Osteocyte (in vitro differentiated cells): ENCODE measurements around the gene ARHGAP6. TPM values are rescaled to one million over a fixed set of nuclear protein-coding genes. Genes with fewer than 3 reads are reported as not detected.

Experiments
- DNase-seq: peaks from one replicate; pipeline ENCODE4 v3.0.0; 2021; ENCODE audit warnings: mixed read lengths; ENCODE audit not compliant: unreplicated experiment; ENCODE audit errors: extremely low spot score
- H3K27ac Mint-ChIP-seq: one replicate; pipeline ENCODE4 v1.8.0; 2021; ENCODE audit warnings: mild to moderate bottlenecking, mixed read lengths; ENCODE audit not compliant: unreplicated experiment
- H3K27me3 Mint-ChIP-seq: one replicate; pipeline ENCODE4 v1.8.0; 2021; ENCODE audit warnings: mixed read lengths; ENCODE audit not compliant: unreplicated experiment
- H3K36me3 Mint-ChIP-seq: one replicate; pipeline ENCODE4 v1.8.0; 2021; ENCODE audit warnings: mixed read lengths; ENCODE audit not compliant: unreplicated experiment
- H3K4me1 Mint-ChIP-seq: one replicate; pipeline ENCODE4 v1.8.0; 2021; ENCODE audit warnings: mixed read lengths; ENCODE audit not compliant: unreplicated experiment
- H3K4me3 Mint-ChIP-seq: one replicate; pipeline ENCODE4 v1.8.0; 2021; ENCODE audit warnings: mild to moderate bottlenecking, moderate library complexity, mixed read lengths; ENCODE audit not compliant: unreplicated experiment
- H3K9me3 Mint-ChIP-seq: one replicate; pipeline ENCODE4 v1.8.0; 2021; ENCODE audit warnings: mixed read lengths; ENCODE audit not compliant: unreplicated experiment
- total RNA-seq: library from RNA; stranded (reverse); gene quantifications from 2 replicates; pipeline ENCODE4 v1.2.1, GENCODE V29; 2021
- TF ChIP-seq, protein P1 (sequence below): fragments of 200-600 bp; sonication (generic); IDR thresholded peaks from 2 replicates; pipeline ENCODE4 v1.5.0; 2021; ENCODE audit warnings: antibody characterized with exemption, mild to moderate bottlenecking, moderate library complexity

ARHGAP6 gene
- total RNA-seq, 1 donor from 2014 or later, result 3.5 TPM

DNA sequence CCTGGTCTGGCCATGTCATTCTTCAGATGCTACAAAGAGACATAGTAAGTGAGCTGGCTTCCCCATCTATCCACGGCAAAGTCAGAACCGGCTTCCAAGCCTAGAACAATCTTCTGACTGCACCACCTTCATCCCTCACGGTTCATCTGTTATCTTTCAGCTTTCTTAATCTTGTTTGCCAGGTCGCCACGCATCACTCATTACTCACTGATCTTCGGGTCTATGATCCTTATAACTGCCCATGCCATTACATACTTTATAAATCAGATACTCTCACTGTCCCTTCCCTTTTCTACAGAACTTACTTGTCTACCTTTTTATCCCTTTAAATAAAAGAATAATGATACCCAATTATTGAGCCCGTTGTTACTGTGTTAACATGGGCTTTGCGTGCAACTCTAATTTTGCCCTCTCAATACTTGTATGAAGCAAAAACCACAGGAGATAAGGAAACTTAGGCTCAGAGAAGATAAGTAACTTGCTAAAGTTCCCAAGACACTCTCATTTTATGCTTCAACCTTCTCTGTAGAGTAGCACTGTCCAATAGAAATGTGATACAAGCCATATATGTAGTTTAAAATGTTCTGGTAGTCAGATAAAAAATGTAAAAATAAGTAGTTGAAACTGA, 200.8 kb downstream of the ARHGAP6 start:
- H3K36me3 Mint-ChIP-seq, result no peaks in the 10 kb centered on the region
- no peak overlapping the region for H3K4me3 Mint-ChIP-seq
- H3K27ac Mint-ChIP-seq, result no peak overlapping the region
- no peaks in the 10 kb centered on the region for H3K27me3 Mint-ChIP-seq
- H3K4me1 Mint-ChIP-seq, result peaks cover 41% of the 10 kb centered on the region
- H3K9me3 Mint-ChIP-seq, result peaks cover 9% of the 10 kb centered on the region
- no peak for DNase-seq
- TF ChIP-seq, protein P1, sequence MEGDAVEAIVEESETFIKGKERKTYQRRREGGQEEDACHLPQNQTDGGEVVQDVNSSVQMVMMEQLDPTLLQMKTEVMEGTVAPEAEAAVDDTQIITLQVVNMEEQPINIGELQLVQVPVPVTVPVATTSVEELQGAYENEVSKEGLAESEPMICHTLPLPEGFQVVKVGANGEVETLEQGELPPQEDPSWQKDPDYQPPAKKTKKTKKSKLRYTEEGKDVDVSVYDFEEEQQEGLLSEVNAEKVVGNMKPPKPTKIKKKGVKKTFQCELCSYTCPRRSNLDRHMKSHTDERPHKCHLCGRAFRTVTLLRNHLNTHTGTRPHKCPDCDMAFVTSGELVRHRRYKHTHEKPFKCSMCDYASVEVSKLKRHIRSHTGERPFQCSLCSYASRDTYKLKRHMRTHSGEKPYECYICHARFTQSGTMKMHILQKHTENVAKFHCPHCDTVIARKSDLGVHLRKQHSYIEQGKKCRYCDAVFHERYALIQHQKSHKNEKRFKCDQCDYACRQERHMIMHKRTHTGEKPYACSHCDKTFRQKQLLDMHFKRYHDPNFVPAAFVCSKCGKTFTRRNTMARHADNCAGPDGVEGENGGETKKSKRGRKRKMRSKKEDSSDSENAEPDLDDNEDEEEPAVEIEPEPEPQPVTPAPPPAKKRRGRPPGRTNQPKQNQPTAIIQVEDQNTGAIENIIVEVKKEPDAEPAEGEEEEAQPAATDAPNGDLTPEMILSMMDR, result no peak

DNA sequence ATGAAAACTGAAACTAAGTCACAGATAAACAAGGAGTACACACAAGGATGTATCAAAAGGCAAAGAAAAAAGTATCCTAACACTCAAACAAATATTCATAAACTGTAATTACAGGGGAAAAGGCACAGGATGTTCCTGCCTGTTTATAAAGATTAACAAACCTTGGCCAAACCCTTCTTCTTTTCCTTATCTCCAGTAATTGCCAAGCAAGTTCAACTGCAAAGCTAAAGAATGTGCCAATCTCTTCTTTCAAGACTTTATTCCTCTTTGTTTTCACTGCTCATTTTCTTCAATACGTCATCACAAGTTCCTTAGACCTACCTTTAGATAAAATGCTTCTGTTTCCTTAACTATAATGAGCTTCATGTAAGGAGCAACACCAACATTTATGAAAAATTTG, 201.3 kb downstream of the ARHGAP6 start:
- DNase-seq, result no peak
- Mint-ChIP-seq H3K27me3 (no peaks in the 10 kb centered on the region), H3K4me3 (no peak overlapping the region), H3K27ac (no peak overlapping the region), H3K9me3 (peaks cover 9% of the 10 kb centered on the region), H3K36me3 (no peaks in the 10 kb centered on the region), H3K4me1 (peaks cover 36% of the 10 kb centered on the region)
- TF ChIP-seq, protein P1, result no peak

DNA sequence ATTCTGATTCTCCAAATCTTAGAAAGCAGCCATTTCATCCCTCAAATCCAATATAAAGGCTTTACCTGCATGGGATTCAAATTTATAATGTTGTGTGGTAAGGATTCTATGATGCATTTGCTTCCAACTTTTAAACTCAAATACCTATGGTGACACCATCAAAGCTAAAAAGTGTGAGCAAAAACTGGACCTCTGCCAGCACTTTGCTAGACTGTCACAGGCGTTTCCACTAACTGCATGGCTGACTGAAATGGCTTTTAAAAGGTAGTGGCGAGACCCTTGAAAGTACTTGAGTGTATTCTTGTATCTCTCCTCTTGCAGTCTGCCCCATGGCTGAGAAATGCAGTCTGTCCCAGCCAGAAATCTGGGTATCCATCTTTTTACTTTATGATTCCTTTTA, 203.1 kb downstream of the ARHGAP6 start:
- peaks cover 38% of the 10 kb centered on the region for H3K4me1 Mint-ChIP-seq
- TF ChIP-seq, protein P1, result no peak

DNA sequence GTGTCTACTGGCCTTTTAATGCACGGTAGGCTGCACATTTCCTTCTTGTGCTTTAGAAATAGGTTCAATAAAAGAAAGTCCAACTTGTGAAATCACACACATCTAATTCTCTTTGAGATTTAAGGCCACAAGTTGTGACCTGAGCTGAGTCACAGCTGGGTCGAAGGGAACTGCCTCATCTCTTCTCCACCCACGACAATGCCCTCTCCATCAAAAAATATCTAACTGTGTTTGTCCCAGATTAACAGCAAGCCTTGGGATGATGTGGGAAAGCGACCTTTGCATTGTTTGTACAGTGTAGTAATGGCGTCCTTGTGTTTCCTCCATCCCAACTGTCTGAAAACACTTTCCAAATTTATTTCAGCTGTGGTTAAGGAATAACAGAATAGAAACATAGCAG, 203.6 kb downstream of the ARHGAP6 start:
- Mint-ChIP-seq H3K27ac (peak overlapping the region; percentile 86), H3K36me3 (no peaks in the 10 kb centered on the region), H3K4me1 (peaks cover 39% of the 10 kb centered on the region), H3K9me3 (peaks cover 14% of the 10 kb centered on the region), H3K27me3 (no peaks in the 10 kb centered on the region), H3K4me3 (no peak overlapping the region)
- no peak for DNase-seq
- TF ChIP-seq, protein P1, result no peak

More for the DNA sequence above, 203.1 kb downstream of the ARHGAP6 start:
- DNase-seq, result no peak
- Mint-ChIP-seq H3K27me3 (no peaks in the 10 kb centered on the region), H3K9me3 (peaks cover 12% of the 10 kb centered on the region), H3K4me3 (no peak overlapping the region), H3K27ac (peak overlapping the region; percentile 52), H3K36me3 (no peaks in the 10 kb centered on the region)

DNA sequence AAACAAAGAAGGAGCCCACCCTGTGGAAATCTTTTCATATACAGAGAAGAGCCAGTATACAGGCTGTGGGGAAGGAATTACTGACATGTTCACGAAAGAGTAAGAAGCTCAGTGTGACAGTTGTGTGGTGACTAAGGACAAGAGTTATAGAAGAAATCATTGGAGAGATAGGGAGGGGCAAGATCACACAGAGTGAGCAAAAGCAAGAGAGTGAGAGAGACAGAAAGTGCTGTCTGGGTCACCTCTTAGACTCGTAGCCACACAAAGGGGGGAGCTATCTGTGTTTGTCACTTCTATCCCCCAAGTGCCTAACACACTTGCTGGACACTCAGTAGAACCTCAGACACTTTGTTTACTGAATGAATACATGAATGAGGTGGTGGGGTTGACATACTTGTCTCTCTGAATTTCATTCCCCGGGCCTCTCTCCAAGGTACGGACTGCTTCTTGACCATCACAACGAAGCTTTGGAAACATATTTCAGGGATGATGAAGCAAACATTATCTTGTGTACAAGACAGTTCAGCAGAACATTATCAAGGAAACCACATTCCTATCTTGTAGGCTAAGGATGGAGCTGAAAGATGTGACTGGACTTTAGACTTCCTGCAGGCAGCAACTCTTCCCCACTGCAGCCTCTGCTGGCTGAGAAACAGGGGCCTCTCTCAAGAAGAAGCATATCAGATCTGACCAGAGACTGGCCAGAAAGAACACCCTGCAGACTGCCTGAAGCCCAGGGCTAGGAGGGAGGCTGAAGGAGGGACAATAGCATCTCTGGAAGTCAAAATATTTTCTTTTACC, 204.3 kb downstream of the ARHGAP6 start:
- peaks cover 14% of the 10 kb centered on the region for H3K9me3 Mint-ChIP-seq
- H3K27me3 Mint-ChIP-seq, result no peaks in the 10 kb centered on the region
- no peak for DNase-seq
- peaks cover 35% of the 10 kb centered on the region for H3K4me1 Mint-ChIP-seq
- TF ChIP-seq, protein P1, result no peak
- H3K4me3 Mint-ChIP-seq, result no peak overlapping the region
- H3K27ac Mint-ChIP-seq, result peak overlapping the region; percentile 86
- no peaks in the 10 kb centered on the region for H3K36me3 Mint-ChIP-seq
